NCI-H128 (cell line): ENCODE measurements around the gene ENGASE.

Source experiments
- DNase-seq: peaks from one replicate; lab custom pipeline; 2025; ENCODE audit not compliant: unreplicated experiment; lab: John Stamatoyannopoulos, UW

The ENGASE gene

DNA sequence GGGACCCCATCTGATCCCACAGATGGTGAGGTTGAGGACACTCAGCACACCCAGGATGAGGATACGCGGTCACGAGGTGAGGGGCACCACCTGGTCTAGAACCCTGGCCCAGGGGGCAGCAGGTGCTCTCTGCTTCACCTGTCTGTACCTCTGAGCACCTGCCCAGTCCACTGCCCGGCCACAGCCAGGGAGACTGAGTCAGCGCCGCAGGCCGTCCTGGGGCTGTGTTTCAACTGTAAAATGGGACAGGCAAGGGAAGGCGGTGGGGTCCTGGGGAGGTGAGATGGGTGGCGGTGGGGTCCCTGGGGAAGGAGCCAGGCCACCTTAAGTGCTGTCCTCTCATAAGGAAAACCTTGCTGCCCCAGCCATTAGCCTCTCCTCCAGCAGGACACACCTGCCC, 60.4 kb downstream of the ENGASE start:
- DNase-seq = no peak

GRCh38 chr17:79135628-79136405, 61.2 kb downstream of the ENGASE start:
- no peak for DNase-seq
